ENCODE data around the gene TMEM169. TPM values are rescaled to one million over a fixed set of nuclear protein-coding genes. Genes with fewer than 3 reads are reported as not detected.
"Not testable (repeated sequence)": the region's sequence is repeated elsewhere in the genome, so short reads cannot be mapped to it uniquely, and the experiment has no call there.

TMEM169 gene
- total RNA-seq, 1 donor from 2014 or later, result 29.7 TPM

DNA sequence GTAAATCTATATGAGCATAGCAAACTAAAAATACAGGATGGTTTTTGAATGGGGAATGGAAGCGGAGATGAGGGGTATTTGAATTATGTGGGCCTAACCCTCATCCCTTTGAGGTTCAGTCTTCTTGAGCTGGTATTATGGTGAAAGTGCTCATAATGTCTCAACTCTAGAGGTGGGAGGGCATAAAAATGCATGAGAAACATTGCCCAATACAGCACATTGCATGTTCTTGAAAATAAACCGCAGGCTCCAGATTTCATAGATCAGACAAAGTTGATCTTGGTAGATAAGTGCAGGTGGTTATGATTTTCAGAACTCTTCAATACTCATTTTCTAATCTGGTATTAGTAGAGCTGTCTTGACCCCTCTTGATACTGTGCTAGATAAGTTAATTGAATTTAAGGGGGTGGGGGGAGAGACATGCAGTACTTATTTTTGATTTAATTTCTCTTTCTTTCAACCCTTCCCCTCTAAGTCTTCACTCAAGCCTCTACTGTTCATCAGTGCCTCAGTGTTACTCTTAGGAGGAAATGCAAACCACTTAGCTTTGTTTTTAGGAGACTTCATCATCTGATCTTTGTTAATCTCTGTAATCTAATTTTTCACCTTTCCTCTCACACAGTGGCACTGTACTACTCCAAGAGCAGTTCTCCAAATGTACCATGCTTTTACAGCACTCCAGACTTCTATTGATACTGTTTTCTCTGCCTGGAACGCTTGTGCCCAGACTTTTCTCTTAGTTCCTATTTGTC is 49.6 kb downstream of the TMEM169 start:
- Mint-ChIP-seq H3K9me3 (no peaks in the 10 kb centered on the region), H3K27me3 (ENCODE audit: low read depth) (no peaks in the 10 kb centered on the region), H3K27ac (ENCODE audit: unreplicated experiment) (no peak overlapping the region), H3K4me1 (peaks cover 5% of the 10 kb centered on the region), H3K4me3 (no peak overlapping the region), H3K36me3 (ENCODE audit: low read depth) (peaks cover 39% of the 10 kb centered on the region)
- TF ChIP-seq, protein P1, sequence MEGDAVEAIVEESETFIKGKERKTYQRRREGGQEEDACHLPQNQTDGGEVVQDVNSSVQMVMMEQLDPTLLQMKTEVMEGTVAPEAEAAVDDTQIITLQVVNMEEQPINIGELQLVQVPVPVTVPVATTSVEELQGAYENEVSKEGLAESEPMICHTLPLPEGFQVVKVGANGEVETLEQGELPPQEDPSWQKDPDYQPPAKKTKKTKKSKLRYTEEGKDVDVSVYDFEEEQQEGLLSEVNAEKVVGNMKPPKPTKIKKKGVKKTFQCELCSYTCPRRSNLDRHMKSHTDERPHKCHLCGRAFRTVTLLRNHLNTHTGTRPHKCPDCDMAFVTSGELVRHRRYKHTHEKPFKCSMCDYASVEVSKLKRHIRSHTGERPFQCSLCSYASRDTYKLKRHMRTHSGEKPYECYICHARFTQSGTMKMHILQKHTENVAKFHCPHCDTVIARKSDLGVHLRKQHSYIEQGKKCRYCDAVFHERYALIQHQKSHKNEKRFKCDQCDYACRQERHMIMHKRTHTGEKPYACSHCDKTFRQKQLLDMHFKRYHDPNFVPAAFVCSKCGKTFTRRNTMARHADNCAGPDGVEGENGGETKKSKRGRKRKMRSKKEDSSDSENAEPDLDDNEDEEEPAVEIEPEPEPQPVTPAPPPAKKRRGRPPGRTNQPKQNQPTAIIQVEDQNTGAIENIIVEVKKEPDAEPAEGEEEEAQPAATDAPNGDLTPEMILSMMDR (conservative IDR thresholded peaks at IDR 0.05), result no peak
- no peak for DNase-seq (ENCODE audit: low read depth, low spot score)

DNA sequence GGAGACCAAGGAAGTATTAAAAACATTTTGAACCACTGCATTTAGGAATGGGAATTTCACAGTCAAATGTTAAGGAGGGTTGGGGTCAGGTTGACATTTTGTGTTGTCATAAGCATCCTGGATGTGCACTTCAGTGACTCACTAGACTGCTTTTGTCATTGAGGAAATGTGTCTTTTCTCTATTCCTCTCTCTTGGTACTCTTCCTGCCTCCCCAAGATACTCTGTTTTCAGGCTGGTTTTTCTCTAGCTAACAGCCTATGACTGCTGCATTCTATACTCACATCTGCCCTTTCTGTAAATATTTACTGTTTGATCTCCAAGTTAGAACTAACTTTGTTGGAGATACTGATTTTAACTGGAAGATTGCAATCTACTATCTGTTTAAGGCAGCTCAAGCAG is 50.9 kb downstream of the TMEM169 start:
- Mint-ChIP-seq H3K9me3 (no peaks in the 10 kb centered on the region), H3K36me3 (ENCODE audit: low read depth) (peaks cover 36% of the 10 kb centered on the region), H3K4me1 (peaks cover 5% of the 10 kb centered on the region), H3K4me3 (no peak overlapping the region), H3K27ac (ENCODE audit: unreplicated experiment) (no peak overlapping the region), H3K27me3 (ENCODE audit: low read depth) (no peaks in the 10 kb centered on the region)
- no peak for DNase-seq (ENCODE audit: low read depth, low spot score)
- TF ChIP-seq, protein P1 (conservative IDR thresholded peaks at IDR 0.05), result no peak

DNA sequence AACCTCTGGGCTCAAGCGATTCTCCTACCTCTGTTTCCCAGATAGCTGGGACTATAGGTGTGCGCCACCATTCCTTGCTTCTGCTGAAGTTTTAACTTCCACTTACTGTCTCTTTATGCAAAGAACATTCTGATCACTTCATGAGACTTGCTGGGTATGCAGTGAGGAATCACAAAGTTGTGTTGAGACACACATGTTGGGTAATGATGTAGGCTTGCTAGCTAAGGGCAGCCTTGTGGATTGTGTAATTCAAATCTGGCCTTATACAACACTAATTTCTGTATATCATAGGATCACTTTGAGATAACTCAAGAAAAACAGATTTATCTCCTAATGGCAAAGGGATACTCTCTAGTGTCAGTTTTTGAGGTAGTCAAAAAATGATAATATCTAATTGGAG is 51.7 kb downstream of the TMEM169 start:
- Mint-ChIP-seq H3K36me3 (ENCODE audit: low read depth) (peaks cover 41% of the 10 kb centered on the region), H3K9me3 (no peaks in the 10 kb centered on the region), H3K4me3 (no peak overlapping the region), H3K27me3 (ENCODE audit: low read depth) (no peaks in the 10 kb centered on the region), H3K4me1 (peaks cover 5% of the 10 kb centered on the region), H3K27ac (ENCODE audit: unreplicated experiment) (no peak overlapping the region)
- TF ChIP-seq, protein P1 (conservative IDR thresholded peaks at IDR 0.05), result no peak
- no peak for DNase-seq (ENCODE audit: low read depth, low spot score)

DNA sequence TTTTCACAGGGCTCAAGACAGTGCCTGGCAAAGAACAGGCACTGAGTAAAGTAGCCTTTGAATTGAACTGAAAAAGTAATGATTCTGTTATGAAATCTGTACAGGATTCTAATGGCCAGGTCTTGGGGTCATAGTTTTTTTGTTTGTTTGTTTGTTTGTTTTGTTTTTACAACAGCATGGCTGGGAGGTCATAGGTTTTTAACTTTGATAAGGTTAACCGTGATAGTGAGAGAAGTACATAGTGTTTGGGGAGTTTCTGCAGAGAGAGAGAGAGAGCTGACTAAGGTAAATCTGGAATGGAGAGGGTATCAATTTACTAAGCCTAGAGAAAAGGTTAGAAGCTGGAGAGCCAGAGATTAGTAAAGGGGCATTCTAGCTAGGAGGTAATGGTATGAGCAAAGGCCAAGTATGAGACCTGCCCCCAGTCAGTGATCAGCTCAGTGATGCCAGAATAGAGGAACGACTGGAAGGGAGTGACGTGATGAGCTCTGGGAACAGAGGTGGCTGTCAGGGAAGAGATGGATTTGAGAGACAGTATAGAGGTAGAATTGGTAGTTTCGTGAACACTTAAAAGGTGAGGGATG is 53.3 kb downstream of the TMEM169 start:
- H3K27me3 Mint-ChIP-seq (ENCODE audit: low read depth), result no peaks in the 10 kb centered on the region
- DNase-seq (ENCODE audit: low read depth, low spot score), result no peak
- H3K27ac Mint-ChIP-seq (ENCODE audit: unreplicated experiment), result no peak overlapping the region
- peaks cover 36% of the 10 kb centered on the region for H3K36me3 Mint-ChIP-seq (ENCODE audit: low read depth)
- no peaks in the 10 kb centered on the region for H3K9me3 Mint-ChIP-seq
- TF ChIP-seq, protein P1 (conservative IDR thresholded peaks at IDR 0.05), result no peak
- H3K4me1 Mint-ChIP-seq, result peaks cover 5% of the 10 kb centered on the region
- H3K4me3 Mint-ChIP-seq, result no peak overlapping the region

DNA sequence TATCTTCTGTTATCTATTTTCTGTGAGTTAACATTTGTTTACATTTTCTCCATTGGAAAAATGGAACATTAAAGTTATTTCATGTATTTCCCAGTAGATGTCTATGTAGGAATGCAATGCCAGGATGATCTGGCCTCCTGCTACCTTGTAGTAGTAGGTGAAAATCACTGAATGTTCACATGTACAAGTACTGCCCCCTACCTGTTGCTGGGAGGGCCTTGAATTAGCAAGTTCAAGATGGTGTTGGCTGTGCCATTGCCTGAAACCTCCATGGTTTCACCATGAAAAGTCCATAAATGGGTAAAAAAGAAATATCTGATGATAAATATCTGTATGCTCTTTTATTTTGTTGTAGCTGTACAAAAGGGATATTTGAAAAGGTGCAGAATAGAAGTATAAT is 58.2 kb downstream of the TMEM169 start:
- H3K27ac Mint-ChIP-seq (ENCODE audit: unreplicated experiment), result no peak overlapping the region
- peaks cover 22% of the 10 kb centered on the region for H3K36me3 Mint-ChIP-seq (ENCODE audit: low read depth)
- DNase-seq (ENCODE audit: low read depth, low spot score), result no peak
- TF ChIP-seq, protein P1 (conservative IDR thresholded peaks at IDR 0.05), result peak; percentile 53
- H3K9me3 Mint-ChIP-seq, result no peaks in the 10 kb centered on the region
- no peaks in the 10 kb centered on the region for H3K27me3 Mint-ChIP-seq (ENCODE audit: low read depth)
- no peak overlapping the region for H3K4me3 Mint-ChIP-seq
- H3K4me1 Mint-ChIP-seq, result no peaks in the 10 kb centered on the region

DNA sequence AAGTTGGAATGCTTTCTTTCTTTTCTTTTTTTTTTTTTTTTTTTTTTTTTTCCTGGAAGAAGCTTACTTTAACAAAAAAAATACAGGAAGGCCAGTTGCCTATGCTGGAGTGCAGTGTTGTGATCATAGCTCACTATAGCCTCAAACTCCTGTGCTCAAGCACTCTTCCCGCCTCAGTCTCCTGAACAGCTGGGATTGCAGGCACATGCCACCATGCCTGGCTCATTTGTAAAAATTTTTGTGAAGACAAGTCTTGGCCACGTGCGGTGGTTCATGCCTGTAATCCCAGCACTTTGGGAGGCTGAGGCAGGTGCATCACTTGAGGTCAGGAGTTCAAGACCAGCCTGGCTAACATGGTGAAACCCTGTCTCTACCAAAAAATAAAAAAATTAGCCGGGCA is 59.8 kb downstream of the TMEM169 start:
- not testable (repeated sequence) for H3K4me3 Mint-ChIP-seq; DNase-seq (ENCODE audit: low read depth, low spot score); H3K4me1 Mint-ChIP-seq; H3K9me3 Mint-ChIP-seq; H3K27me3 Mint-ChIP-seq (ENCODE audit: low read depth); H3K27ac Mint-ChIP-seq (ENCODE audit: unreplicated experiment); H3K36me3 Mint-ChIP-seq (ENCODE audit: low read depth)

Data from neural crest cell (in vitro differentiated cells).